Right lobe of liver (tissue), 6 donors: ENCODE data around the gene IER5. TPM values are rescaled to one million over a fixed set of nuclear protein-coding genes. Genes with fewer than 3 reads are reported as not detected.
"Not testable (repeated sequence)": the region's sequence is repeated elsewhere in the genome, so short reads cannot be mapped to it uniquely, and the experiment has no call there.

Experiments used
- ATAC-seq, 4 donors: fragments of 200-7000 bp; cut with Tn5 transposase; one replicate each; pipeline ENCODE4 v1.9.1; 2020; ENCODE audit warnings: mild to moderate bottlenecking in 4 of 4, moderate library complexity in 4 of 4
- DNase-seq, 3 donors: peaks; one replicate each; pipeline ENCODE4 v3.0.0-alpha.2; 2020
- H3K27ac ChIP-seq, 3 donors: fragments of 200-600 bp; one replicate each; pipeline ENCODE4 v1.8.0; 2022
- H3K27me3 ChIP-seq, 2 donors: fragments of 200-600 bp; one replicate each; pipeline ENCODE4 v1.8.0; 2022
- H3K36me3 ChIP-seq, 4 donors: fragments of 200-600 bp; sonication (generic) in 1 of 4; one replicate each; pipeline versions ENCODE4 v1.5.1 to v1.8.0; 2017 to 2022; ENCODE audit warnings: control low read depth in 1 of 4
- H3K4me1 ChIP-seq, 4 donors: fragments of 200-600 bp; sonication (generic) in 1 of 4; one replicate each; pipeline versions ENCODE4 v1.5.1 to v1.8.0; 2017 to 2022; ENCODE audit warnings: control low read depth in 1 of 4
- H3K4me3 ChIP-seq, 3 donors: fragments of 200-600 bp; one replicate each; pipeline ENCODE4 v1.8.0; 2022
- H3K9me3 ChIP-seq, 4 donors: fragments of 200-600 bp; sonication (generic) in 1 of 4; one replicate each; pipeline versions ENCODE4 v1.5.1 to v1.8.0; 2017 to 2022; ENCODE audit warnings: control low read depth in 1 of 4
- CTCF ChIP-seq, 4 donors: fragments of 200-600 bp in 3 of 4; fragments of 450-650 bp in 1 of 4; IDR thresholded peaks; one replicate each; pipeline versions ENCODE4 v1.5.1 to v1.8.0; 2016 to 2022; ENCODE audit warnings: antibody characterized with exemption in 4 of 4, mild to moderate bottlenecking in 2 of 4
- POLR2A ChIP-seq: fragments of 450-650 bp; IDR thresholded peaks from one replicate; pipeline ENCODE4 v1.6.1; 2017; ENCODE audit warnings: antibody characterized with exemption, mild to moderate bottlenecking
- WGBS: methylation state at CpG from one replicate; pipeline ENCODE4 v1.1.6; 2018; ENCODE audit warnings: low coverage, low lambda C conversion rate; ENCODE audit not compliant: insufficient coverage; ENCODE audit errors: missing lambda C conversion rate; 5-methylcytosine and 5-hydroxymethylcytosine counted together
- intact Hi-C, 2 donors: fragments of 100-400 bp; cut with DNase I; formaldehyde crosslinking; loops; one replicate each; pipeline versions ENCODE4 v1.11.2 to v1.14.1; 2022
- long read RNA-seq: library from polyadenylated mRNA; unstranded; transcript quantifications from one replicate; pipeline ENCODE4 v2.0.0, GENCODE V29; 2019
- total RNA-seq, 6 experiments: library from RNA; depleted of rRNA in 2 of 6; stranded (reverse); fragments of >200 nt in 2 of 6; fragmentation: NEBNext Ultra II Directional in 3 of 6; extraction: Animal tissue kit (Norgen Biotek cat#: 25700) in 3 of 6; gene quantifications; one replicate each; pipeline versions ENCODE4 v1.1.0 to v1.2.4, GENCODE V29; 2016 to 2023
- donor health status: DM: no; HTN: yes; CAD: no.
- donor health status: DM: no; HTN: no; CAD: no.
- donor health status: DM: no; HTN: no; CAD: no.
- donor health status: DM: no; HTN: yes; CAD: no.
- donor health status: DM: no; HTN: yes; CAD: no.

IER5 gene
- 1 to 10 TPM; 2.0 to 6.2 (median 3.4) TPM for total RNA-seq
- long read RNA-seq: 0 reads

DNA sequence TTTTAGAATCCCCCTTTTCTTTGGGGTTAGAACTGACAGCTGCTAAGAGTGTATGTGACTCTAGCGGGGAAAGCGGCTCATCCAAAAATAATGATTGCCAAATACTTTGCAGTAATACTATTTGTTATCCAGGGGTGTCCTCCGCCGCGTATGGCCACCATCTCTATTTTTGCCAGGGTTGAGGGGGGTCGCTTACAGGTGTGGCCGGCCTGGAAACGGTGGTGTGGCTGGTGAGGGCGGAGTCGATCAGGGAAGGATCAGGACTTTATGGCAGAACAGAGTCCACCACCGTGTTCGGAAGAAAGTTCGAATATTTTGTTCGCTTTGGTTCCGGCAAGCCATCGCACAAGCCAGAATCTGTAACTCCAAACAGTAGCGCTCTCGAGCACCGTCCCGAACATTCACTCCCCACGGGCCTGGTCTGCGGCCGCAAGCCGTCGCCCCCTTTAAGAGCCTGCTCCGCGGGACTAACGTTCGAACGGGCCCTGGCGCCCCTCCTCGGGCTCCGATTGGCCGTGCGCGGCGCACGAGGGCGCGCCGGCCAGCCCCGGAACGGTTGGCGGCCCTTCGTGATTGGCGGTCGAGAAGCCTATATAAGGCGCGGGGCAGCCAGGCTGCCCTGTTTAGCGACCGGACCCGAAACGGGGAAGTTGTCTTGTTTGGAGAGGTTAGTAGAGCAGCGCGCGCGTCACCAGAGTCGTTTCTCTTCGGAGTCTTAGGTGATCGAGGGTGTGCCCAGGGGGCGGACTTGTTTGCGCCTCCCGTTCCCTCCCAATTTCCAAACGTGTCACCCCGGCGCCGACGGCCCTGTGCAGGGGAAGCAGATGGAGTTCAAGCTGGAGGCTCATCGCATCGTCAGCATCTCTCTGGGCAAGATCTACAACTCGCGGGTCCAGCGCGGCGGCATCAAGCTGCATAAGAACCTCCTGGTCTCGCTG lies at the start of gene IER5:
IER5 (plus strand) TSS at position 622 of the 938 bp plus-strand sequence; CDS start at position 825, 203 bp downstream.
- intact Hi-C loops: loop anchor here (5.0 to 10.0 kb wide), 2 partner anchors 46 to 54 kb away; no protein-coding TSS in a partner anchor
- no peaks in the 10 kb centered on the region for H3K9me3 ChIP-seq
- peak; percentile 75 to 88 (median 84) for ATAC-seq
- peak within 1 kb of the TSS; percentile 65 to 92 (median 87) for H3K27ac ChIP-seq
- TF ChIP-seq POLR2A (peak; percentile 99), CTCF (IDR thresholded peaks at IDR 0.05) (peak in 2 of 4 donors; percentile 17 to 28)
- peaks cover 0 to 22% (median 8%) of the 10 kb centered on the region in 4 donors for H3K4me1 ChIP-seq
- H3K36me3 ChIP-seq: no peaks in the 10 kb centered on the region
- no peaks in the 10 kb centered on the region for H3K27me3 ChIP-seq
- H3K4me3 ChIP-seq: peak within 1 kb of the TSS; percentile 68 to 75 (median 74)
- WGBS: 4% methylated on average over 24 of the region's 76 CpGs
- DNase-seq: peak; percentile 96 to 97 (median 97)

DNA sequence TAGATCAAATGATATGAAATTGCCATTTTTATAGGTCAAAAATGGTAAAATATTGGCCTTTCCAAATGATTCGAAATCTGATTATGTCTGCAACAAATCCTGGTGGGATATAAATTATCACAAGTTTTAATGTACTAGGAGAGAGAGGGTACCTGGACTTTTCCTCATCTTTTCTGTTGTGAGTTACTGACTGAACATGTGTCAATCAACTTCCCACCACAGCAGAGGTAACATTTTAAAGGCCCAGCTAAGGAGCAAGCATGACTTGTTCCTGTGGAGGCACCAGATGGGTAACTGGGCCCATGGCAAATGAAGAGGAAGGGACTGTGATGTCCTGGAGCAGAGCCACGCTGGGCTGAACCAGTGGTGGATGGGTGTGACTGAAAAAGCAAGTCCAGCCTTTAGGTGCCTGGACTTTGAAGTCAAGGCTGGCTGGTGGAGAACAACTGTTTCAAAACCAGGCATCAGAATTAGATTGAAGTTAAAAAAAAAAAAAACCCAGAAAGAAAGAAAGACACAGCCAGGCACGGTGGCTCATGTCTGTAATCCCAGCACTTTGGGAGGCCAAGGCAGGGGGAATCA lies 48.1 kb upstream of the IER5 start:
- Histone ChIP-seq H3K27ac (peak overlapping the region in 1 of 3 donors; percentile 59), H3K36me3 (no peaks in the 10 kb centered on the region), H3K27me3 (no peaks in the 10 kb centered on the region), H3K4me3 (no peak overlapping the region), H3K4me1 (peaks cover 0 to 38% (median 12%) of the 10 kb centered on the region in 4 donors), H3K9me3 (no peaks in the 10 kb centered on the region)
- DNase-seq (peak; percentile 74 to 76 (median 74)), ATAC-seq (peak; percentile 66 to 76 (median 70))
- WGBS: 53% methylated on average over 3 of the region's 3 CpGs
- TF ChIP-seq POLR2A (no peak), CTCF (IDR thresholded peaks at IDR 0.05) (no peak)
- intact Hi-C loops: no loop called here

DNA sequence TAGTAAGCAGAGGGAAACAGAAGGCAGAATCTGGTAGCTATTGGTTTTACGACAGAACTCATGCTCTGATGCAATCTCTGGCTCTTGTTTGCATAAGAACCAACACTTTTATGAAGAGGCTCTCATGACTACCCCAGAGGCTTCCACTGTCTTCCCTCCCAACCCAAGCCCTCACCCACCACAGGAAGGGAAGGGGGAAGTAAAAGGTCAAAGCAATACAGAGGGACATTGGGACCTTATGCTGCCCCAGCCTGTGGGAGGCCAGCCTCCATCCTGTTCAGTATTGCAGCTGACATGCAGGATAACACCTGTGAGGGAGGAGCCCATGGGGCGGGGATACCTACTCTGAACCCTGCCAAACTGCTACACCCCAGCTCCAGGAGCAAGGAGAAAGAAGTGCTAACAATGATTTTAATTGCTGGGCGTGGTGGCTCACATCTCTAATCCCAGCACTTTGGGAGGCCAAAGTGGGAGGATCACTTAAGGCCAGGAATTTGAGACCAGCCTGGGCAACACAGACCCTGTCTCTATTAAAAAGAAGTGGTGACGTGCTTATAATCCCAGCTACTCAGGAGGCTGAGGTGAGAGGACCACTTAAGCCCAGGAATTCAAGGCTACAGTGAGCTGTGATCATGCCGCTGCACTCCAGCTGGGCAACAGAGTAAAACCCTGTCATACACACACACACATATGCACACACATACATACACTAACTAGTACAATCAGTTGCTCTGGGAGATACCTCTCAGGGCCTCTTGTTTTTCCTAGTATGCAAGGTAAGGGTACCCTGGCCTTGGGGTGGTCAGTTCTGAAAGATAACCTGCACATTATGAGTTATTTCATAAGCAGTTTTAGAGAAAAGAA lies 45.2 kb upstream of the IER5 start:
- TF ChIP-seq CTCF (IDR thresholded peaks at IDR 0.05): no peak
- TF ChIP-seq POLR2A: no peak
- 66% methylated on average over 4 of the region's 5 CpGs for WGBS
- Histone ChIP-seq H3K27me3 (no peaks in the 10 kb centered on the region), H3K36me3 (no peaks in the 10 kb centered on the region), H3K4me1 (peaks cover 0 to 38% (median 10%) of the 10 kb centered on the region in 4 donors), H3K4me3 (no peak overlapping the region), H3K27ac (peak overlapping the region in 1 of 3 donors; percentile 48), H3K9me3 (no peaks in the 10 kb centered on the region)
- DNase-seq (no peak), ATAC-seq (peak; percentile 47 to 67 (median 62))
- intact Hi-C loops: no loop called here

DNA sequence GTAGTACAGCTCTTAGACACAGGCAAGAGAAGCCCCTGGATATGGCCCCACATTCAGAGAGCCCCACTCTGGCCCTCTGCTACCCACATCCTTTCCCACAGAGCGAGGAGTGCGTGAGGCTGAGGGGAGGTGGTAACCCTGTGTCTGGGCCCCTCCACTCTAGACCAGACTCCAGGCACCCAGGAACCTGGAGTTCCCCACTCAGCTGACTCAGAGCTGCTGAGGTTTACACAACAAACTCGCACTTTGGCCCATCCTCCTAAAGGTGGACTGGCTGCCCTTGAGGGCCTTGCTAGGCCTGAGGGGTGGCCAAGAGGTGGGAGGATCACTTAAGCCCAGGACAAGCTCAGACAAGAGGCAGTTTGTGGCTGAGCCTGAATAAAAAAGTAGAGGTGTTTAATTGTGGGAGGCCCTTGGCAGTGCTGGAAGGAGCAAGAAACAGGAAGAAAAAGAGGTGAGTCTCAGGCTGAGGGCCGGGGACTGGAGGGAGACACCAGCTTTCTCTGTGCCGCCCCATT lies 44.0 kb upstream of the IER5 start:
- 61% methylated on average over 3 of the region's 5 CpGs for WGBS
- Histone ChIP-seq H3K9me3 (no peaks in the 10 kb centered on the region), H3K36me3 (no peaks in the 10 kb centered on the region), H3K4me1 (peaks cover 0 to 38% (median 10%) of the 10 kb centered on the region in 4 donors), H3K27ac (peak overlapping the region in 2 of 3 donors; percentile 39 to 54), H3K27me3 (no peaks in the 10 kb centered on the region), H3K4me3 (no peak overlapping the region)
- intact Hi-C loops: no loop called here
- peak; percentile 71 to 80 (median 80) for DNase-seq
- TF ChIP-seq POLR2A (no peak), CTCF (IDR thresholded peaks at IDR 0.05) (no peak)
- ATAC-seq: peak; percentile 86 to 97 (median 92)

DNA sequence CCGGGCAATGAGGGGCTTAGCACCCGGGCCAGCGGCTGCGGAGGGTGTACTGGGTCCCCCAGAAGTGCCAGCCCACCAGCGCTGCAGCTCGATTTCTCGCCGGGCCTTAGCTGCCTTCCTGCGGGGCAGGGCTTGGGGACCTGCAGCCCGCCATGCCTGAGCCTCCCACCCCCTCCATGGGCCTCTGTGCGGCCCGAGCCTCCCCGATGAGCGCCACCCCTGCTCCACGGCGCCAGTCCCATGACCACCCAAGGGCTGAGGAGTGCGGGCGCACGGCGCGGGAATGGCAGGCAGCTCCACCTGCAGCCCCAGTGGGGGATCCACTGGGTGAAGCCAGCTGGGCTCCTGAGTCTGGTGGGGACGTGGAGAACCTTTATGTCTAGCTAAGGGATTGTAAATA lies 42.6 kb upstream of the IER5 start:
- 95% methylated on average over 7 of the region's 22 CpGs for WGBS
- H3K9me3 ChIP-seq, ATAC-seq, H3K36me3 ChIP-seq, intact Hi-C loops, H3K27me3 ChIP-seq, H3K27ac ChIP-seq, DNase-seq, H3K4me3 ChIP-seq: not testable (repeated sequence)
- peaks cover 0 to 29% (median 8%) of the 10 kb centered on the region in 4 donors for H3K4me1 ChIP-seq
